Activated CD4-positive, alpha-beta memory T cell treated with anti-CD3 and anti-CD28 coated beads for 36 hours (primary cell): ENCODE data around the gene COL9A3. TPM values are rescaled to one million over a fixed set of nuclear protein-coding genes. Genes with fewer than 3 reads are reported as not detected.

ENCODE experiments used
- CTCF ChIA-PET: fragments of 350-600 bp; sonication (Branson Sonifier 250); formaldehyde crosslinking; loops from one replicate; lab custom pipeline; 2021; ENCODE audit warnings: antibody characterized with exemption, inconsistent platforms; lab: Charles Lee
- POLR2A ChIA-PET: fragments of 350-600 bp; sonication (Branson Sonifier 250); formaldehyde crosslinking; loops from one replicate; lab custom pipeline; 2021; ENCODE audit warnings: antibody characterized with exemption; lab: Charles Lee
- DNase-seq: peaks from one replicate; pipeline ENCODE4 v3.0.0-alpha.2; 2020
- H3K27ac Mint-ChIP-seq: one replicate; pipeline ENCODE4 v1.8.0; 2021; ENCODE audit warnings: mixed read lengths
- H3K27me3 Mint-ChIP-seq: one replicate; pipeline ENCODE4 v1.8.0; 2021; ENCODE audit warnings: mixed read lengths
- H3K36me3 Mint-ChIP-seq: one replicate; pipeline ENCODE4 v1.8.0; 2021; ENCODE audit warnings: mixed read lengths
- H3K4me1 Mint-ChIP-seq: one replicate; pipeline ENCODE4 v1.8.0; 2021; ENCODE audit warnings: low read depth, mixed read lengths
- H3K4me3 Mint-ChIP-seq: one replicate; pipeline ENCODE4 v1.8.0; 2021; ENCODE audit warnings: mild to moderate bottlenecking, mixed read lengths
- H3K9me3 Mint-ChIP-seq: one replicate; pipeline ENCODE4 v1.8.0; 2021; ENCODE audit warnings: mixed read lengths
- intact Hi-C: fragments of 100-400 bp; cut with micrococcal nuclease; formaldehyde crosslinking; loops from one replicate; pipeline ENCODE4 v1.15.1; 2023
- total RNA-seq, 2 experiments: library from RNA; stranded (reverse); gene quantifications; one replicate each; pipeline ENCODE4 v1.2.3, GENCODE V29; 2021

COL9A3 gene
- total RNA-seq, 2 experiments from 2014 or later: not detected

GRCh38 chr20:62792940-62793756 is 23.7 kb upstream of the COL9A3 start:
- peak overlapping the region; percentile 81 for H3K27ac Mint-ChIP-seq
- no peaks in the 10 kb centered on the region for H3K9me3 Mint-ChIP-seq
- no peaks in the 10 kb centered on the region for H3K36me3 Mint-ChIP-seq
- CTCF ChIA-PET: interaction anchor here (1.0 to 4.0 kb wide), 13 partner anchors 10 to 294 kb away, joined by 3 to 22 read pairs (median 6); no protein-coding TSS in a partner anchor
- intact Hi-C loops: no loop called here
- H3K27me3 Mint-ChIP-seq: no peaks in the 10 kb centered on the region
- POLR2A ChIA-PET: no interaction called here
- no peak overlapping the region for H3K4me3 Mint-ChIP-seq
- no peak for DNase-seq
- peaks cover 29% of the 10 kb centered on the region for H3K4me1 Mint-ChIP-seq

DNA sequence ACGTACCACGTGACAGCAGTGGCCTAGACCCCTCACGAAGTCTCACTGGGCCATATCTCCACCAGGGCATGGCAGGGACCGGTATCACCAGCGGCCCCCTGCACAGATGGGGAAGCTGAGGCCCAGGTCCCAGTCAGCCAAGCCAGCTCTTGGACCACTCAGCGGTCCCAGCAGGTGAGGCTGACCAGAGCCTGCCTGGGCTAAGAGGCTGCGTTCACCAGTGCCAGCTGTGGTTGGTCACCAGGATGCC is 23.2 kb upstream of the COL9A3 start:
- Mint-ChIP-seq H3K4me3 (peak overlapping the region; percentile 68), H3K27ac (peak overlapping the region; percentile 81), H3K36me3 (peaks cover 3% of the 10 kb centered on the region), H3K27me3 (no peaks in the 10 kb centered on the region), H3K4me1 (peaks cover 29% of the 10 kb centered on the region), H3K9me3 (no peaks in the 10 kb centered on the region)
- intact Hi-C loops: loop anchor here (1.0 to 2.0 kb wide), 4 partner anchors 11 to 171 kb away; partner anchors contain the start of gene OGFR
- no peak for DNase-seq
- ChIA-PET CTCF (interaction anchor here (0.7 to 2.1 kb wide), 2 partner anchors 14 to 384 kb away, joined by 3 to 4 read pairs; no protein-coding TSS in a partner anchor), POLR2A (interaction anchor here (1.0 to 1.9 kb wide), 3 partner anchors 10 to 152 kb away, joined by 3 to 4 read pairs (median 3); no protein-coding TSS in a partner anchor)

DNA sequence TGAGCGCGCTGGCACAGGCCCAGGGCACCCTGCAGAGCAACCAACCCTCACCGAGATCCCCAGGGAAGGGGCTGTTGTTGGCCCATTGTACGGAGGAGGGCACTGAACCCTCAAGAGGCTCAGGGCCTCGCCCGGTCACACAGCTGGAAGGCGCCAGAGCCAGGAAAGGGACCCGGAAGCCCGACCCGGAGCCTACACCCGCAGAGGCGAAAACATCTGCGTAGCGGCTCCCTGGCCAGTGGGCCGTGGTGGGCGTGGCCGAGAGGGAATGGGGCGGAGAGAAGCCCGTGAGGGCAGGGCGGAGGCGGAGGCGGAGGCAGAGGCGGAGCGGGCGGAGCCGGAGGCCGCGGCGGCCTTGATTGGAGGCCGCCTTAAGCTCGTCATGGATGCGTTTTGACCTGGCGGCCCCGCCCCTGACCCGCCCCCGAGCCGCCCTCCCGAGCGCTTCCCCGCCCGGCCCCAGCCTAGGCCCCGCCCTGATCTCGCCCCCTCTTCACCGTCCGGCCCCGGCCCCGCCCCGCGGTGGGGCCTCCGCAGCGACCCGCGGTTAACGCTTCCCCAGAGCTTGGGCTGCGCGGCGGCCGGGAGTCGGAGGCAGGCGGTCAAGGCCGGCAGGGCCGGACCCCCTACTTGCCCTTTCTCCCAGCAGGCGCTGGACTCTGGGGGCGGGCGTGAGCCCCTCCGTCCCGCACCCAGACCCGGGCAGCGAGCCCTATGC is 22.7 kb upstream of the COL9A3 start:
- Mint-ChIP-seq H3K27ac (peak overlapping the region; percentile 81), H3K4me1 (peaks cover 29% of the 10 kb centered on the region), H3K36me3 (peaks cover 5% of the 10 kb centered on the region), H3K9me3 (no peaks in the 10 kb centered on the region), H3K27me3 (no peaks in the 10 kb centered on the region), H3K4me3 (peak overlapping the region; percentile 79)
- ChIA-PET POLR2A (interaction anchor here (0.8 to 1.9 kb wide), 10 partner anchors 10 to 191 kb away, joined by 3 to 4 read pairs (median 3); partner anchors contain the start of genes OGFR and SLCO4A1), CTCF (interaction anchor here (0.7 to 2.1 kb wide), 5 partner anchors 13 to 411 kb away, joined by 3 to 4 read pairs (median 3); no protein-coding TSS in a partner anchor)
- intact Hi-C loops: loop anchor here (1.0 to 2.0 kb wide), 4 partner anchors 10 to 171 kb away; partner anchors contain the start of gene OGFR
- peak; percentile 98 for DNase-seq

DNA sequence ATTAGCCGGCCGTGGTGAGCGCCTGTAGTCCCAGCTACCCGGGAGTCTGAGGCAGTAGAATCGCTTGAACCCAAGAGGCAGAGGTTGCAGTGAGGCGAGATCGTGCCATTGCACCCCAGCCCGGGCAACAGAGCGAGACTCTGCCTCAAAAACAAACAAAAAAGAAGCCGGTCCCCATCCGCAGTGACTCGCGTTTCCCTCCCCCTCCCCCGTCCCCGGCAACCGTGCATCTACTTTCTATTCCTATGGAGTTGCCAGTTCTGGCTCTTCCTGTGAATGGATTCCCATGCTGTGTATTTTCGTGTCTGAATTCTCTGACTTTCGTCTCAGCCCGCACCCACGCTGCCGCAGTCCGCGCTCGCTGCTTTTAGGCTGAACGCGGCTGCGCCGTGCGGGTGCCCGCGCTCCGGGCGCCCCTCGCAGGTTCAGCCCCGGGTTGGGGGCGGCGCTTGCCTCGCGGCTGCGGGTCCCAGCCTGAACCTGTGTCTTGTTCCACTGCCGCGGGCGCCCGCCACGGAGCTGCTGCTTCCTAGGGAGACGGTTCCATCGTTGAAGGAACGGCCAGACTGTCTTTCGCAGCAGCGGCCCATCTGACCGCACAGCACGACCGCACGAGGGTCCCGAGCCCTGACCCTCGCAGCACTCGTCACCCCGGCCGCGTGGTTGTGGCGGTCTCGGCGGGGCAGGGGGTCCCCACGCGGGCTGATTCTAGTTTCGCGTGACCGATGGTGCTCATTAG is 21.7 kb upstream of the COL9A3 start:
- H3K27me3 Mint-ChIP-seq: no peaks in the 10 kb centered on the region
- POLR2A ChIA-PET: interaction anchor here (0.6 to 1.9 kb wide), 11 partner anchors 9 to 192 kb away, joined by 3 to 4 read pairs (median 3); partner anchors contain the start of genes OGFR and SLCO4A1
- CTCF ChIA-PET: interaction anchor here (0.9 to 2.1 kb wide), 3 partner anchors 12 to 143 kb away, joined by 3 to 4 read pairs (median 3); no protein-coding TSS in a partner anchor
- no peaks in the 10 kb centered on the region for H3K9me3 Mint-ChIP-seq
- peak overlapping the region; percentile 79 for H3K4me3 Mint-ChIP-seq
- peaks cover 11% of the 10 kb centered on the region for H3K36me3 Mint-ChIP-seq
- intact Hi-C loops: loop anchor here (2.0 to 5.0 kb wide), 3 partner anchors 127 to 172 kb away; partner anchors contain the start of gene GID8
- peak overlapping the region; percentile 80 for H3K27ac Mint-ChIP-seq
- peaks cover 29% of the 10 kb centered on the region for H3K4me1 Mint-ChIP-seq
- peak; percentile 75 for DNase-seq

DNA sequence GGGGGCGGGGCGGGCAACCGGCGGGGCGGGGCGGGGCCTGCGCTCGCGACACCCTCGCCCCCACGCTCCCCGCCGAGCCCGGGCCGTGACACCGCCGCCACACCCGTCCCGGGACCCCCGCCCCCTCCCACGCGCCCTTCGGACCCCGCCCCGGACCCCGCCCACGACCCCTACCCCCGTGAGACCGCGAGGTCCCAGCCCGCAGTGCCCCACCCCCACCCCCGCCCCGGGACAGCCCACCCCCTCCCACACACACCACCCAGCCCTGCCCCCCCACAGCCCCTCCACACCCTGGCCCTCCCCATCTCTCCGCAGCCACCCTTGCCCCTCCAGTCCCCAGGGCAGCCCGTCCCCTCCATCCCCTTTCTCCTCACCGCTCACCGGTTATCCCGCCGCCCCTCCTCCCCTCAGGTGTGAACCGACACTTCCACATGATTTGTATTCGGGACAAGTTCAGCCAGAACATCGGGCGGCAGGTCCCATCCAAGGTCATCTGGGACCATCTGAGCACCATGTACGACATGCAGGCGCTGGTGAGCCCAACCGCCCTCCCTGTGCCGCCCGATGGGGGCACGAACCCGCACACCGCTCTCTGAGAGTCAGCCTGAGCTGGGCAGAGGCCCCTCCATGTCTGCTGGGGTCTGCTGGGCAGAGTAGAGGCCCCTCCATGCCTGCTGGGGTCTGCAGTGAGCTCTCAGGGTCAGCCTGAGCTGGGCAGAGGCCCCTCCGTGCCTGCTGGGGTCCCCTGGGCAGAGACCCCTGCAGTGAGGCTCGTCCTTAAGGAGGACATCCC is 20.0 kb upstream of the COL9A3 start:
- no peaks in the 10 kb centered on the region for H3K9me3 Mint-ChIP-seq
- no peaks in the 10 kb centered on the region for H3K27me3 Mint-ChIP-seq
- DNase-seq: no peak
- H3K4me1 Mint-ChIP-seq: peaks cover 23% of the 10 kb centered on the region
- peak overlapping the region; percentile 76 for H3K27ac Mint-ChIP-seq
- peaks cover 12% of the 10 kb centered on the region for H3K36me3 Mint-ChIP-seq
- POLR2A ChIA-PET: interaction anchor here (1.0 to 1.5 kb wide), 3 partner anchors 14 to 194 kb away, joined by 3 to 4 read pairs (median 4); partner anchors contain the start of gene SLCO4A1
- peak overlapping the region; percentile 78 for H3K4me3 Mint-ChIP-seq
- CTCF ChIA-PET: interaction anchor here (1.0 to 1.4 kb wide), 4 partner anchors 9 to 173 kb away, joined by 3 to 5 read pairs (median 3); no protein-coding TSS in a partner anchor
- intact Hi-C loops: loop anchor here (2.0 to 5.0 kb wide), 3 partner anchors 125 to 494 kb away; partner anchors contain the start of genes ADRM1 and GID8

DNA sequence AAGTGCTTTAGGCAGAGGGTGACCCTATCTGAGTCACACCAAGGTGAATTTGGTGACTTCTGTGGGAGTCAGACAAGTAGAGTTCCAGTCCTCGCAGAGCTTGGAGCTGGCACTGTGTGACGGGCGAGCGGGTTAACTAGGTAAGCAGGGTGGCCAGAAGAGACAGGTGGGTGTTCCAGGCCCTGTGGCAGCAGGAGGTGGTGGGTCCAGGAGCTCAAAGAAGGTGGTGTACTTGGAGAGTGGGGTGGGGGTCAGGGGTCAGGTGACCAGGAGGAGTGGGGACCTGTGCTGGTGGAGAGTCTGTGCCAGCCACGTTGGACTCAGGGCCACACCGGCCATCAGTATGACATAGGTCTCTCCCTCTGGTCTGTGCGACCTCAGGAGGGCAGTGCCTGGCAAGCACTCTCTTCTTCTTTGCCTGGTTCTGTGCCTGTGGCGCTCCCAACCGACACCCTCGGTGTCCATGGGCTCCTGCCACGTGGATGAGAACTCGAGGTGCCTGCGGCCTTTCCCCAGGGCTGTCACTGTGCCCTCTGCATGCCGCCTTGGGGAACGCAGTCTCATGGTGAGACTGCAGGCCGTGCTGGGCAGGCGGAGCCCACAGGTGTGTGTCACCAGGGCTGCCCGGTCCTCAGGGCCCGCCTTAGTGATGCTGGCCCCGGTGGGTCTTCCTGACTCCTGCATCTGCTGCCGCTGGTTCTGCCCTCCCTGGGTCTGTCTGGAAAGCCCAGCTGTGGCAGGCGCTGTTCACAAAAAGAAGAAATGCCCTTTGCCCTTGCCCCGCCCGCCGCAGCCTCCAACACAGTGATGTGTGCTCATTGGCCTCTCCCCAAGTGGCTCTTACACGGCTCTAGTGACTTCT is 18.9 kb upstream of the COL9A3 start:
- intact Hi-C loops: loop anchor here (2.0 to 5.0 kb wide), 3 partner anchors 124 to 495 kb away; partner anchors contain the start of genes ADRM1 and GID8
- CTCF ChIA-PET: no interaction called here
- Mint-ChIP-seq H3K4me3 (peak overlapping the region; percentile 78), H3K4me1 (peaks cover 23% of the 10 kb centered on the region), H3K27me3 (no peaks in the 10 kb centered on the region), H3K9me3 (no peaks in the 10 kb centered on the region), H3K36me3 (peaks cover 12% of the 10 kb centered on the region), H3K27ac (peak overlapping the region; percentile 76)
- DNase-seq: no peak
- POLR2A ChIA-PET: no interaction called here

DNA sequence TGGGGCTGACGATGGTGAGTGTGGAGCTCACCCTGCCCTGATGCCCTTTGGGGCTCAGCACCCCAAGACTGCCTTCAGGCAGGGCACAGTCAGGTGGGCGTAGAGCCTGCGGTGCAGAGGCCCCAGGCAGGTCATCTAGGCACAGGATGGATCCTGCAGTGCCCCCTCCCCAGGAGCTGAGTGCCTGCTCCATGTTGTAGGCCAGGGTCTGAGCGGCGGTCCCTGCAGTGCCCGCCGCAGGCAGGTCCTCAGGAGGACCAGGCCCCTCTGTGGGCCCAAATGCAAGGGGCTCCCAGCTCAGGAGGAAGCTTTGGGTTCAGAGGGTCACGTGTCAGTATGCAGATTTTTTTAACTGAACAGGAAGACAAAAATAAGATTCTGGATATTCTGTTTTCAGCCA is 17.8 kb upstream of the COL9A3 start:
- POLR2A ChIA-PET: no interaction called here
- CTCF ChIA-PET: interaction anchor here (0.7 kb wide), 1 partner anchor 299 kb away, joined by 3 read pairs; no protein-coding TSS in a partner anchor
- no peaks in the 10 kb centered on the region for H3K9me3 Mint-ChIP-seq
- peaks cover 16% of the 10 kb centered on the region for H3K4me1 Mint-ChIP-seq
- no peak overlapping the region for H3K4me3 Mint-ChIP-seq
- H3K27ac Mint-ChIP-seq: no peak overlapping the region
- H3K27me3 Mint-ChIP-seq: no peaks in the 10 kb centered on the region
- peaks cover 12% of the 10 kb centered on the region for H3K36me3 Mint-ChIP-seq
- intact Hi-C loops: loop anchor here (5.0 kb wide), 2 partner anchors 123 to 138 kb away; partner anchors contain the start of gene GID8
- no peak for DNase-seq

- Mint-ChIP-seq H3K36me3 (peaks cover 12% of the 10 kb centered on the region), H3K27me3 (no peaks in the 10 kb centered on the region), H3K4me3 (no peak overlapping the region), H3K9me3 (no peaks in the 10 kb centered on the region), H3K27ac (no peak overlapping the region), H3K4me1 (peaks cover 17% of the 10 kb centered on the region)
- intact Hi-C loops: loop anchor here (5.0 kb wide), 2 partner anchors 123 to 138 kb away; partner anchors contain the start of gene GID8
- DNase-seq: no peak
- ChIA-PET POLR2A (no interaction called here), CTCF (interaction anchor here (0.7 kb wide), 1 partner anchor 300 kb away, joined by 3 read pairs; no protein-coding TSS in a partner anchor)
These were observed 17.4 kb upstream of the COL9A3 start for GRCh38 chr20:62799459-62799858.

GRCh38 chr20:62799873-62800272 is 17.0 kb upstream of the COL9A3 start:
- Mint-ChIP-seq H3K36me3 (peaks cover 12% of the 10 kb centered on the region), H3K4me3 (no peak overlapping the region), H3K4me1 (peaks cover 15% of the 10 kb centered on the region), H3K27me3 (no peaks in the 10 kb centered on the region), H3K27ac (no peak overlapping the region), H3K9me3 (no peaks in the 10 kb centered on the region)
- no peak for DNase-seq
- CTCF ChIA-PET: interaction anchor here (0.7 kb wide), 1 partner anchor 300 kb away, joined by 3 read pairs; no protein-coding TSS in a partner anchor
- intact Hi-C loops: loop anchor here (5.0 kb wide), 2 partner anchors 122 to 137 kb away; partner anchors contain the start of gene GID8
- POLR2A ChIA-PET: no interaction called here
